Neural cell (in vitro differentiated cells): Measurements from ENCODE around the gene SAP30BP. TPM values are rescaled to one million over a fixed set of nuclear protein-coding genes. Genes with fewer than 3 reads are reported as not detected.

Source experiments
- H2AFZ ChIP-seq: fragments of 200-600, 300-800 bp; sonication (generic), shearing (Covaris generic); 2 replicates; pipeline ENCODE4 v1.6.0; 2014; ENCODE audit warnings: low read depth, mild to moderate bottlenecking, antibody characterized with exemption, low read length, moderate library complexity
- H3F3A ChIP-seq: fragments of 200-600 bp; shearing (Covaris generic); 2 replicates; pipeline ENCODE4 v1.6.1; 2016; ENCODE audit warnings: mild to moderate bottlenecking, moderate library complexity, mixed read lengths, antibody characterized with exemption, low read length; ENCODE audit not compliant: insufficient read depth, poor library complexity, severe bottlenecking
- H3K27ac ChIP-seq: fragments of 200-600, 300-800 bp; sonication (generic), shearing (Covaris generic); 2 replicates; pipeline ENCODE4 v1.5.1; 2014; ENCODE audit warnings: mild to moderate bottlenecking, low read length, moderate library complexity
- H3K27me3 ChIP-seq: fragments of 300-800, 200-600 bp; sonication (generic), shearing (Covaris generic); 2 replicates; pipeline ENCODE4 v1.6.0; 2014; ENCODE audit warnings: mild to moderate bottlenecking, low read depth, low read length, moderate library complexity; ENCODE audit not compliant: insufficient read depth
- H3K36me3 ChIP-seq: fragments of 300-800, 200-600 bp; sonication (generic), shearing (Covaris generic); 2 replicates; pipeline ENCODE4 v1.5.1; 2014; ENCODE audit warnings: mild to moderate bottlenecking, antibody characterized with exemption, low read length, moderate library complexity; ENCODE audit not compliant: insufficient read depth
- H3K4me2 ChIP-seq: fragments of 300-800, 200-600 bp; sonication (generic), shearing (Covaris generic); 2 replicates; pipeline ENCODE4 v1.6.0; 2014; ENCODE audit warnings: mild to moderate bottlenecking, low read length
- H3K4me3 ChIP-seq: fragments of 300-800, 200-600 bp; sonication (generic), shearing (Covaris generic); 2 replicates; pipeline ENCODE4 v1.5.1; 2014; ENCODE audit warnings: mild to moderate bottlenecking, low read length, moderate library complexity
- H3K79me2 ChIP-seq: fragments of 200-600 bp; shearing (Covaris generic); replicated peaks from 2 replicates; pipeline ENCODE4 v1.6.0; 2014; ENCODE audit warnings: mild to moderate bottlenecking, low read length, moderate library complexity; ENCODE audit not compliant: insufficient read depth
- H3K9ac ChIP-seq: fragments of 300-800, 200-600 bp; sonication (generic), shearing (Covaris generic); 2 replicates; pipeline ENCODE4 v1.6.1; 2016; ENCODE audit warnings: mild to moderate bottlenecking, low read length, mixed read lengths
- H3K9me2 ChIP-seq: fragments of 200-600 bp; shearing (Covaris generic); 2 replicates; pipeline ENCODE4 v1.6.1; 2016; ENCODE audit warnings: mild to moderate bottlenecking, low read length, mixed read lengths; ENCODE audit not compliant: insufficient read depth
- H3K9me3 ChIP-seq: fragments of 200-600, 300-800 bp; sonication (generic), shearing (Covaris generic); 2 replicates; pipeline ENCODE4 v1.6.1; 2016; ENCODE audit warnings: mild to moderate bottlenecking, mixed run types, low read length, moderate library complexity, mixed read lengths
- H4K20me1 ChIP-seq: fragments of 200-600 bp; shearing (Covaris generic); 2 replicates; pipeline ENCODE4 v1.6.1; 2016; ENCODE audit warnings: mild to moderate bottlenecking, mixed run types; ENCODE audit not compliant: insufficient read depth
- CTCF ChIP-seq: fragments of 450-650 bp; IDR thresholded peaks from 2 replicates; pipeline ENCODE4 v1.5.1; 2014; ENCODE audit warnings: antibody characterized with exemption, mild to moderate bottlenecking, moderate library complexity; ENCODE audit not compliant: poor library complexity, severe bottlenecking
- EP300 ChIP-seq: fragments of 450-650 bp; conservative IDR thresholded peaks from 2 replicates; pipeline ENCODE4 v1.6.1; 2014; ENCODE audit warnings: antibody characterized with exemption, mild to moderate bottlenecking, moderate library complexity; ENCODE audit not compliant: poor library complexity, severe bottlenecking
- EZH2 ChIP-seq: fragments of 200-600, 300-800 bp; shearing (Covaris generic), sonication (generic); IDR thresholded peaks from 2 replicates; pipeline ENCODE4 v1.6.1; 2014; ENCODE audit warnings: antibody characterized with exemption, low read length, borderline replicate concordance, mild to moderate bottlenecking; ENCODE audit not compliant: insufficient read depth, poor library complexity, severe bottlenecking
- MXI1 ChIP-seq: fragments of 450-650 bp; conservative IDR thresholded peaks from 2 replicates; pipeline ENCODE4 v1.6.1; 2014; ENCODE audit warnings: antibody characterized with exemption, mild to moderate bottlenecking; ENCODE audit not compliant: poor library complexity, severe bottlenecking
- POLR2AphosphoS5 ChIP-seq: IDR thresholded peaks from 2 replicates; pipeline ENCODE4 v1.6.1; 2012
- RAD21 ChIP-seq: fragments of 450-650 bp; conservative IDR thresholded peaks from 2 replicates; pipeline ENCODE4 v1.6.1; 2014; ENCODE audit warnings: antibody characterized with exemption, mild to moderate bottlenecking, moderate library complexity
- SMC3 ChIP-seq: fragments of 450-650 bp; conservative IDR thresholded peaks from 2 replicates; pipeline ENCODE4 v1.6.1; 2014; ENCODE audit warnings: antibody characterized with exemption, mild to moderate bottlenecking, moderate library complexity; ENCODE audit not compliant: poor library complexity
- TAF1 ChIP-seq: IDR thresholded peaks from 2 replicates; pipeline ENCODE4 v1.6.1; 2012; ENCODE audit warnings: low read depth
- polyA plus RNA-seq: library from polyadenylated mRNA; depleted of rRNA; stranded (reverse); fragments of >200 nt; gene quantifications from 2 replicates; pipeline ENCODE4 v1.2.3, GENCODE V29; 2014
- TF ChIP-seq, protein P1 (sequence below): IDR thresholded peaks from 2 replicates; pipeline ENCODE4 v1.6.1; 2012; ENCODE audit warnings: borderline replicate concordance

SAP30BP gene
- polyA plus RNA-seq, 1 donor from 2014 or later, result 156 TPM

DNA sequence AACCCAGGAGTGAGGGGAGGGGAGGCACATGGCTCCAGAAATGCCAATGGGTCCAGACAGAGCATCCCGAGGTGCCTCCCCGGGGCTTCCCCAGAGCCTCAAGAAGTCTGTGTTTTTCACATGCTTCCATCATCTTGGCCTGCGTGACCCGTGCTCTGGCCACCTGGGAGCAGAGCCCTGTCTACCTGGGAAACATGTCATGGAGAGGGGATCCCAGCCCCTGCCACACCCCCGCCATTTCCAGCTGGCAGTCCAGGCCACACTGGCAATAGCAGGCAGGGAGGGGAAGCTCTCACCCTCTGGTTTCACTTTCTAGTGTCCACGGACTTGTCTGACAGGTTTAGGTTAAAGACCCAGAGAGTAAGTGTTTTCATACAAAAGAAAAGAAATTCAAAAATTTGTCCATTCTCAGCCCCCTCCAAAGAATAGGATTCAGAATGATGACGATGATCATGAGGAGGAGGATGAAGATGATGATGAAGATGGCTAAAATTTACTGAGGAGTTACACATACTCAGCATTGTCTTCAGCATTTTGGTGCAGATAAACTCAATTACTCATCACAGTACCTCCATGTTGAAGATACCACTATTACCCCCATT, 24.9 kb upstream of the SAP30BP start:
- Histone ChIP-seq H3K9me3 (no peaks in the 10 kb centered on the region), H3K27me3 (no peaks in the 10 kb centered on the region), H3K4me3 (no peak overlapping the region), H4K20me1 (no peaks in the 10 kb centered on the region), H3K9ac (no peak overlapping the region), H3K27ac (no peak overlapping the region), H3K36me3 (no peaks in the 10 kb centered on the region), H3K79me2 (no peaks in the 10 kb centered on the region), H3K4me2 (no peak overlapping the region), H3F3A (no peaks in the 10 kb centered on the region), H2AFZ (no peak overlapping the region), H3K9me2 (no peaks in the 10 kb centered on the region)
- no peak for TF ChIP-seq SMC3
- TF ChIP-seq EP300, result no peak
- TF ChIP-seq RAD21, result no peak
- no peak for TF ChIP-seq MXI1
- TF ChIP-seq POLR2AphosphoS5, result no peak
- TF ChIP-seq CTCF, result no peak
- TF ChIP-seq TAF1, result no peak
- TF ChIP-seq, protein P1, sequence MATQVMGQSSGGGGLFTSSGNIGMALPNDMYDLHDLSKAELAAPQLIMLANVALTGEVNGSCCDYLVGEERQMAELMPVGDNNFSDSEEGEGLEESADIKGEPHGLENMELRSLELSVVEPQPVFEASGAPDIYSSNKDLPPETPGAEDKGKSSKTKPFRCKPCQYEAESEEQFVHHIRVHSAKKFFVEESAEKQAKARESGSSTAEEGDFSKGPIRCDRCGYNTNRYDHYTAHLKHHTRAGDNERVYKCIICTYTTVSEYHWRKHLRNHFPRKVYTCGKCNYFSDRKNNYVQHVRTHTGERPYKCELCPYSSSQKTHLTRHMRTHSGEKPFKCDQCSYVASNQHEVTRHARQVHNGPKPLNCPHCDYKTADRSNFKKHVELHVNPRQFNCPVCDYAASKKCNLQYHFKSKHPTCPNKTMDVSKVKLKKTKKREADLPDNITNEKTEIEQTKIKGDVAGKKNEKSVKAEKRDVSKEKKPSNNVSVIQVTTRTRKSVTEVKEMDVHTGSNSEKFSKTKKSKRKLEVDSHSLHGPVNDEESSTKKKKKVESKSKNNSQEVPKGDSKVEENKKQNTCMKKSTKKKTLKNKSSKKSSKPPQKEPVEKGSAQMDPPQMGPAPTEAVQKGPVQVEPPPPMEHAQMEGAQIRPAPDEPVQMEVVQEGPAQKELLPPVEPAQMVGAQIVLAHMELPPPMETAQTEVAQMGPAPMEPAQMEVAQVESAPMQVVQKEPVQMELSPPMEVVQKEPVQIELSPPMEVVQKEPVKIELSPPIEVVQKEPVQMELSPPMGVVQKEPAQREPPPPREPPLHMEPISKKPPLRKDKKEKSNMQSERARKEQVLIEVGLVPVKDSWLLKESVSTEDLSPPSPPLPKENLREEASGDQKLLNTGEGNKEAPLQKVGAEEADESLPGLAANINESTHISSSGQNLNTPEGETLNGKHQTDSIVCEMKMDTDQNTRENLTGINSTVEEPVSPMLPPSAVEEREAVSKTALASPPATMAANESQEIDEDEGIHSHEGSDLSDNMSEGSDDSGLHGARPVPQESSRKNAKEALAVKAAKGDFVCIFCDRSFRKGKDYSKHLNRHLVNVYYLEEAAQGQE, result no peak
- no peak for TF ChIP-seq EZH2

- TF ChIP-seq EP300 (no peak), CTCF (no peak), RAD21 (no peak), POLR2AphosphoS5 (no peak), SMC3 (no peak), EZH2 (no peak), MXI1 (no peak), TAF1 (no peak)
- TF ChIP-seq, protein P1, result no peak
- H4K20me1 ChIP-seq, result no peaks in the 10 kb centered on the region
- H3K27me3 ChIP-seq, result no peaks in the 10 kb centered on the region
- no peak overlapping the region for H3K4me3 ChIP-seq
- H3F3A ChIP-seq, result no peaks in the 10 kb centered on the region
- H3K36me3 ChIP-seq, result no peaks in the 10 kb centered on the region
- no peak overlapping the region for H2AFZ ChIP-seq
- no peaks in the 10 kb centered on the region for H3K9me2 ChIP-seq
- no peaks in the 10 kb centered on the region for H3K9me3 ChIP-seq
- no peaks in the 10 kb centered on the region for H3K79me2 ChIP-seq
- no peak overlapping the region for H3K27ac ChIP-seq
- H3K9ac ChIP-seq, result no peak overlapping the region
- no peak overlapping the region for H3K4me2 ChIP-seq
Measured at GRCh38 chr17:75642784-75643642, 24.1 kb upstream of the SAP30BP start.
